ENCODE measurements around the gene LRRC74B. TPM values are rescaled to one million over a fixed set of nuclear protein-coding genes. Genes with fewer than 3 reads are reported as not detected.
"Not testable (repeated sequence)": the region's sequence is repeated elsewhere in the genome, so short reads cannot be mapped to it uniquely, and the experiment has no call there.

The LRRC74B gene
- total and polyA plus RNA-seq, 3 donors from 2014 or later, result 3.0 to 8.7 (median 5.4) TPM

GRCh38 chr22:21001601-21002325, 44.0 kb upstream of the LRRC74B start, which contains the start of gene THAP7:
THAP7 (minus strand) TSS chr22:21002118; CDS start chr22:21001911, 207 bp downstream.
- 0% methylated on average over 10 to 48 of the region's 83 CpGs for WGBS, 2 donors
- Histone ChIP-seq H3K36me3 (ENCODE audit: low read depth, missing control alignments) (no peaks in the 10 kb centered on the region), H3K27ac (peak within 1 kb of the TSS; percentile 94), H3K27me3 (no peaks in the 10 kb centered on the region), H3K4me1 (peaks cover 21% of the 10 kb centered on the region), H3K4me3 (peak within 1 kb of the TSS; percentile 69 to 85), H3K9me3 (no peaks in the 10 kb centered on the region)
- TF ChIP-seq CTCF (IDR thresholded peaks at IDR 0.05), result no peak
- TF ChIP-seq POLR2A (IDR thresholded peaks at IDR 0.05), result peak; percentile 40
- peak; percentile 98 for DNase-seq
- intact Hi-C loops (cut with DNase I; ENCODE audit: low total_unique reads), result no loop called here

GRCh38 chr22:21003782-21004181, 42.0 kb upstream of the LRRC74B start:
- Histone ChIP-seq H3K4me3 (no peak overlapping the region), H3K36me3 (ENCODE audit: low read depth, missing control alignments) (no peaks in the 10 kb centered on the region), H3K9me3 (no peaks in the 10 kb centered on the region), H3K27ac (no peak overlapping the region), H3K27me3 (no peaks in the 10 kb centered on the region), H3K4me1 (peaks cover 21% of the 10 kb centered on the region)
- no peak for TF ChIP-seq CTCF (IDR thresholded peaks at IDR 0.05)
- TF ChIP-seq POLR2A (IDR thresholded peaks at IDR 0.05), result no peak
- 25 to 54% methylated on average over 4 of the region's 4 CpGs for WGBS, 2 donors
- DNase-seq, result no peak
- intact Hi-C loops (cut with DNase I; ENCODE audit: low total_unique reads), result no loop called here

DNA sequence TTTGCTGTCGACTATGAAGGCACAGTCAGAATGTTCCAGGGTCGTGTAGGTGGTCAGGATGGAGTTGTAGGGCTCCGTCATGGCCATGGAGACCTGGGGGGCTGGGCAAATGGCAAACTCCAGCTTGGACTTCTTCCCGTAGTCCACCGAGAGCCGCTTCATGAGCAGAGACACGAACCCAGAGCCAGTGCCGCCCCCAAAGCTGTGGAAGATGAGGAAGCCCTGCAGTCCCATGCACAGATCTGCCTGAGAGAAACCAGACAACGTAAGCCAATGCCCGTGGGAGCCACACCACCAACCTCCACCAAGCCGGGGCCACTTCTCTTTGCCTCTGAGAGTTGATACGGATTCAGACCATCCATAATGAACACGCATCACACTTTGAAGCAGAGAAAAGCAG, 36.5 kb upstream of the LRRC74B start:
- H3K4me3 ChIP-seq; H3K27me3 ChIP-seq; DNase-seq; H3K36me3 ChIP-seq (ENCODE audit: low read depth, missing control alignments); intact Hi-C loops (cut with DNase I; ENCODE audit: low total_unique reads); H3K27ac ChIP-seq; H3K9me3 ChIP-seq; H3K4me1 ChIP-seq: not testable (repeated sequence)
- 88% methylated on average over 9 to 13 of the region's 13 CpGs for WGBS, 2 donors

- H3K9me3 ChIP-seq, result no peaks in the 10 kb centered on the region
- no peaks in the 10 kb centered on the region for H3K27me3 ChIP-seq
- H3K4me3 ChIP-seq, result no peak overlapping the region
- 62 to 70% methylated on average over 10 of the region's 10 CpGs for WGBS, 2 donors
- H3K36me3 ChIP-seq (ENCODE audit: low read depth, missing control alignments), result no peaks in the 10 kb centered on the region
- TF ChIP-seq CTCF (IDR thresholded peaks at IDR 0.05) (no peak), POLR2A (IDR thresholded peaks at IDR 0.05) (no peak)
- peak; percentile 66 for DNase-seq
- intact Hi-C loops (cut with DNase I; ENCODE audit: low total_unique reads), result no loop called here
- peaks cover 10% of the 10 kb centered on the region for H3K4me1 ChIP-seq
- H3K27ac ChIP-seq, result no peak overlapping the region
Observed at GRCh38 chr22:21009638-21010425, 35.9 kb upstream of the LRRC74B start.

GRCh38 chr22:21010426-21011113, 35.2 kb upstream of the LRRC74B start:
- TF ChIP-seq POLR2A (IDR thresholded peaks at IDR 0.05) (no peak), CTCF (IDR thresholded peaks at IDR 0.05) (no peak)
- Histone ChIP-seq H3K4me1 (peaks cover 17% of the 10 kb centered on the region), H3K9me3 (no peaks in the 10 kb centered on the region), H3K4me3 (no peak overlapping the region), H3K36me3 (ENCODE audit: low read depth, missing control alignments) (no peaks in the 10 kb centered on the region), H3K27ac (no peak overlapping the region), H3K27me3 (no peaks in the 10 kb centered on the region)
- no peak for DNase-seq
- intact Hi-C loops (cut with DNase I; ENCODE audit: low total_unique reads), result no loop called here
- WGBS, 2 donors, result 93 to 97% methylated on average over 3 of the region's 3 CpGs
